HG02884 (cell line): Measurements from ENCODE around the gene CFL1.
"Not testable (repeated sequence)": the region's sequence is repeated elsewhere in the genome, so short reads cannot be mapped to it uniquely, and the experiment has no call there.

Experiments
- ATAC-seq: cut with Tn5 transposase; IDR thresholded peaks from one replicate; pipeline ENCODE4 v1.9.1; 2021; ENCODE audit warnings: mild to moderate bottlenecking, moderate library complexity; ENCODE audit not compliant: unreplicated experiment

The CFL1 gene

GRCh38 chr11:65857853-65858680, at the start of gene CFL1:
Gene CFL1, minus strand, starts transcription at chr11:65858180. Its CDS starts 81 bp downstream, at chr11:65858099.
- ATAC-seq: peak; percentile 38

GRCh38 chr11:65906602-65907001, 48.6 kb upstream of the CFL1 start:
- ATAC-seq: no peak

GRCh38 chr11:65903715-65904114, 45.7 kb upstream of the CFL1 start:
- no peak for ATAC-seq

- no peak for ATAC-seq
These were observed 45.1 kb upstream of the CFL1 start for GRCh38 chr11:65903068-65903481.

- no peak for ATAC-seq
These were observed 42.9 kb upstream of the CFL1 start for GRCh38 chr11:65900899-65901180.

GRCh38 chr11:65900125-65900898, 42.3 kb upstream of the CFL1 start, which contains the start of gene FOSL1:
Gene FOSL1, minus strand, starts transcription at chr11:65900388. Its CDS starts 49 bp downstream, at chr11:65900339.
- ATAC-seq: peak; percentile 54

GRCh38 chr11:65899356-65900124, 41.6 kb upstream of the CFL1 start:
- no peak for ATAC-seq

GRCh38 chr11:65898656-65899355, 40.8 kb upstream of the CFL1 start:
- no peak for ATAC-seq

- ATAC-seq: no peak
These were observed 39.1 kb upstream of the CFL1 start for GRCh38 chr11:65897020-65897471.

GRCh38 chr11:65896034-65896999, 38.3 kb upstream of the CFL1 start:
- no peak for ATAC-seq

- ATAC-seq: no peak
These were observed 37.6 kb upstream of the CFL1 start for GRCh38 chr11:65895482-65895981.

- no peak for ATAC-seq
These were observed 36.1 kb upstream of the CFL1 start for GRCh38 chr11:65894034-65894591.

GRCh38 chr11:65892661-65893317, 34.8 kb upstream of the CFL1 start:
- no peak for ATAC-seq

- ATAC-seq: not testable (repeated sequence)
These were observed 34.2 kb upstream of the CFL1 start for GRCh38 chr11:65892137-65892540.

GRCh38 chr11:65891219-65892136, 33.5 kb upstream of the CFL1 start:
- ATAC-seq: no peak

GRCh38 chr11:65890324-65891218, 32.6 kb upstream of the CFL1 start, which contains the start of gene CCDC85B:
Gene CCDC85B, plus strand, starts transcription at chr11:65890673. Its CDS starts 111 bp downstream, at chr11:65890784.
- peak; percentile 46 for ATAC-seq
